Fibroblast of mammary gland (primary cell): ENCODE results near the gene UGT1A5.
"Not testable (repeated sequence)": the region's sequence is repeated elsewhere in the genome, so short reads cannot be mapped to it uniquely, and the experiment has no call there.

Source experiments
- DNase-seq: peaks from one replicate; pipeline ENCODE4 v3.0.0-alpha.2; 2010; ENCODE audit warnings: low read depth
- H3K4me3 ChIP-seq: 2 replicates; pipeline ENCODE4 v1.5.1; 2011; ENCODE audit warnings: low read depth, mild to moderate bottlenecking, low read length, moderate library complexity; ENCODE audit not compliant: control insufficient read depth
- CTCF ChIP-seq: conservative IDR thresholded peaks from 2 replicates; pipeline ENCODE4 v1.5.1; 2011; ENCODE audit warnings: low read depth, low read length, inconsistent platforms; ENCODE audit not compliant: control insufficient read depth, insufficient read depth

The UGT1A5 gene

DNA sequence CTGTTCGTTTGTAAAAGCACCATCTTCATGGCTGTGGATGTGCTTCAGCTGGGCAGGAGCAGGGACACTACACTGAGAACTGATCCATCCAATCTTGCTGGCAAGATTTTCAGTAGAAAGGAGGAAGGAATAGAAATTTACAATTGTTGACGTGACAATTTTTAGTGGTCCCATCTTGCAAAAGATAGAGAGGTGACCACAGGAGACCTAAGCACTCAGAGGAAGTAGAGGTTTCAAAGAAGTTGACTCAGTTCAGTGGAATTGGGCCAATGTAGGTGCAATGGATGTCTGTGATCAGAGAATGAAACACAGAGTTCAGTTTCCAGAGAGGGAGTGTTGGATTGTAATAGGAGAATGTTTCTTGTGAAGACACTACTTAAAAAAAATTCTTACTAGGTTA is 1.4 kb downstream of the UGT1A5 start:
- DNase-seq, result no peak
- TF ChIP-seq CTCF, result no peak

DNA sequence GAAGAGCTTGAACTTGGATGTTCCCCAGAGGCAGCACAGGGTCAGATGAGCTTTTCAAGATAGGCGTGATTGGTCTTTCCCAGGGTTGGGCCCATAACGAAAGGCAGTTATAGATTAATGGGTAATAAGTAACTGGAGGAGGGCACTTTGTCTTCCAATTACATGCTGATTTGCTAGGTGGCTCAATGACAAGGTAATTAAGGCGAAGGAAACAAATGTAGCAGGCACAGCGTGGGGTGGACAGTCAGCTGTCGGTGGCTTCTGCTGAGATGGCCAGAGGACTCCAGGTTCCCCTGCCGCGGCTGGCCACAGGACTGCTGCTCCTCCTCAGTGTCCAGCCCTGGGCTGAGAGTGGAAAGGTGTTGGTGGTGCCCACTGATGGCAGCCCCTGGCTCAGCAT is 5.8 kb downstream of the UGT1A5 start, which contains the start of gene UGT1A4:
UGT1A4 (plus strand) TSS at position 185 of the 400 bp plus-strand sequence; CDS start at position 270, 85 bp downstream.
- H3K4me3 ChIP-seq, result no peak within 1 kb of the TSS
- DNase-seq, result no peak
- no peak for TF ChIP-seq CTCF

More for the DNA sequence above, 1.4 kb downstream of the UGT1A5 start:
- no peak overlapping the region for H3K4me3 ChIP-seq

GRCh38 chr2:233728723-233729301 is 16.1 kb downstream of the UGT1A5 start, which contains the start of gene UGT1A3:
Gene UGT1A3, plus strand, starts transcription at chr2:233729042. Its CDS starts 85 bp downstream, at chr2:233729127.
- no peak within 1 kb of the TSS for H3K4me3 ChIP-seq
- TF ChIP-seq CTCF, result no peak
- no peak for DNase-seq

DNA sequence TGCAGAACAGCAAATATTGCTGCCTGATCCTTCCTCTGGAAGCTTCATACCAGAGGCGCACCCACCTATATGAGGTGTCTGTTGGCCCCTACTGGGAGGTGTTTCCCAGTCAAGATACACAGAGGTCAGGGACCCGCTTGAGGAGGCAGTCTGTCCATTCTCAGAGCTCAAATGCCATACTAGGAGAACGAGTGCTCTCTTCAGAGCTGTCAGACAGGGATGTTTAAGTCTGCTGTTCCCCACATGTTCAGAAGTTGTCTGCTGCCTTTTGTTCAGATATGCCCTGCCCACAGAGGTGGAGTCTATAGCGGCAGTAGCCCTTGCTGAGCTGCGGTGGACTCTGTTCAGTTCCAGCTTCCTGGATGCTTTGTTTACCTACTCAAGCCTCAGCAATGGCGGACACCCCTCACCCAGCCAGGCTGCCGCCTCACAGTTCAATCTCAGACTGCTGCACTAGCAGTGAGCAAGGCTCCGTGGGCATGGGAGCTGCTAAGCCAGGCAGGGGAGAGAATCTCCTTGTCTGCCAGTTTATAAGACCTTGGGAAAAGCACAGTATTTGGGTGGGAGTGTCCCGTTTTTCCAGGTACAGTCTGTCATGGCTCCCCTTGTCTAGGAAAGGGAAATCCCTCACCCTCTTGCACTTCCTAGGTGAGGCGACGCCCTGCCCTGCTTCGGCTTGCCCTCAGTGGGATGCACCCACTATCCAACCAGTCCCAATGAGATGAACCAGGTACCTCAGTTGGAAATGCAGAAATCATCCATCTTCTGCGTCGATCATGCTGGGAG is 24.4 kb downstream of the UGT1A5 start:
- not testable (repeated sequence) for DNase-seq, H3K4me3 ChIP-seq

DNA sequence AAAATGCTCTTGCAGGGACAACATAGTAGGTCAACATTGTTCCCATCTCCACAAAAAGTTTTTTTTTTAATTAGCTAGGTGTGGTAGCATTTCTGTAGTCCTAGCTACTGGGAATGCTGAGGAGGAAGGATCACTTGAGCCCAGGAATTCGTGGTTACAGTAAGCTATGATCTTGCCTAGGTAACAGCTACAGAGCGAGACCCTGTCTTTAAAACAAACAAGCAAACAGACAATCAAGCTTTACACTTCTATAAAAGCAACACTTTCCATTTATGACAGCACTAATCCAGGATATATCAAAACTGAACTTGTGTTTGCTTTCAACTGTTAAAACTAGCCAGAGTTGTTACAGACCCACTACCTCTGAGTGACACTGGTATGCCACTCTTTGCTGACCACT is 28.2 kb downstream of the UGT1A5 start:
- H3K4me3 ChIP-seq, result no peak overlapping the region
- TF ChIP-seq CTCF, result no peak
- DNase-seq, result no peak

DNA sequence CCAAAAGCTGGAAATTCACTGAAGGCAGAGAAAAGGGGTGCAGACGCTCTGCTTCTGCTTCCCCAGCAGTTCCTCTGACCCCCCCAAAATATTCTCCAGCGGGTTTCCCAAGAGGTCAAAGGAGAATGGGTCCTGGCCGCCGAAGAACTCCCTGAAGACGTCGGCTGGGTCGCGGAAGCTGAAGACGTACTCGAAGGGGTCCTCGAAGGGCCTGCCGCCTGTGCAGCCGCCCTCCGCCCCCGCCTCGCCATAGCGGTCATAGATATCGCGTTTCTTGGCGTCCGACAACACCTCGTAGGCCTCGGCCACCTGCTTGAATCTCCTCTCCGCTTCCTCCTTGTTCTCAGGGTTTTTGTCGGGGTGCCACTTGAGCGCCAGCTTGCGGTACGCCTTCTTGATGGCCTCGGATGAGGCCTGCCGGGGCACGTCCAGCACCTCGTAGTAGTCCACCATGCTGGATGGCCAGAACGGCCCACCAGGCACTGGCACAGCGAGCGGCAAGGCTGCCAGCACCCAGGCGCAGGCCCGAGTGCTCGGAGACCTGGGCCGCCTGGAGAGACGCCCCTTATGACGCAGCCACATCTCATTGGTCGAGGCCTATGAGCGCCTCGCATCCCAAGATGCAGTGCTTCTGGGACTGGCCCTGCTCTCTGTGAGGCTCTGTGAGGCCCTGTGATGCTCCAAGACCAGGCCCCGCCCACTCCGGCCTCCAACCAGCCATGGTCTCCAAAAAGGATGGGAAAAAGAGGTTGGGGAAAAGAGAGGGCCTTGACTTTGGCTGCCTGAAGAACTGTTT is 31.0 kb downstream of the UGT1A5 start:
- TF ChIP-seq CTCF, result no peak

More for the DNA sequence above, 31.0 kb downstream of the UGT1A5 start:
- DNase-seq, result no peak
- no peak overlapping the region for H3K4me3 ChIP-seq
